ENCODE data around the gene CNTROB. TPM values are rescaled to one million over a fixed set of nuclear protein-coding genes. Genes with fewer than 3 reads are reported as not detected.

Gene CNTROB
- total and polyA plus RNA-seq, 2 donors (not counting 1 experiment from before 2014, with no cell fraction given): 23.1 to 34.8 TPM

DNA sequence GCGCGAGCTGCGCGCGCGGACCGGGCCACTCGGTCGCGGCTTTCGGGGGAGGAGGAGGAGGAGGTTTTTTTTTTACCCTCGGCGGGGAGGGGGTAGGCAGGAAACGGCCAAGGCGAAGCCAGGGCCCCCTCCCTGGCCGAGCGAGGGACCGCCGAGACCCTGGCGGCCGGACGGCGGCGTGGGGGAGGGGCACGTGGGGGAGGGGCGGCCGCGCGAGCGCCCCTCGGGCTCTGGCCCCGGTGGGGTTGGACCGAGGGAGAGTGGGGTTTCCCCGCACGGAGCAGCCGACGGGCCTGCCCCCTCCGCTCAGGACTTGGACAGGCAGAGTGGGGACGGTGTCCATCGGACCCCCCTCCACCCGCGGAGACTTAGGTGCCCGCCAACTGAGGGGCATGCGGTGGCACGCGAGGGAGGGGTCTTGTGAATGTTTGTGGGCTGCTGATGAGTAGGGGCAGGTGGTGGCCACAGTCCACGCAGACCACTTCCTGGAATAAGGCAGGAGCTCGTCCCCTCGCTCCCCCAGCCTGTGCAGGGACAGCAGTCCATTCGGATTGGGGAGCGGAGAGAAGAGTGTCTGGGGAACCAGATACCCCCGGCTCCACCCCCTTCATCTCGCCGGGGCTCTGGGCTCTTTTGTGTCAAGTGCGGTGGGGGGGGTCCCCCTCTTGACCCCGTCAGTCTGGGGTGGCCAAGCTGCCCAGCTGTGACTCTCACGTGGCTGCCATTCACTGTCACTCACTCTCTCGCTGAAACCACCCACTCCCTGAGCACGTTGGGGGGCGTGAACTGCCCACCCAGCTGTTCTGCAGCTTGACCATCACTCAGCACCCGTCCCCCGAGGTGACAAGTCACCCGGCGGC, 46.4 kb upstream of the CNTROB start:
- ChIA-PET POLR2A (interaction anchor here (0.7 to 1.4 kb wide), 5 partner anchors 29 to 52 kb away, joined by 3 to 8 read pairs (median 4); partner anchors contain the start of genes NAA38 and RNF227), CTCF (interaction anchor here (0.6 to 1.4 kb wide), 8 partner anchors 17 to 171 kb away, joined by 3 to 5 read pairs (median 3); partner anchors contain the start of genes CYB5D1, NAA38 and RNF227)
- Histone ChIP-seq H3K4me2 (replicated peaks; ENCODE audit: low read depth, low read length, poor library complexity, severe bottlenecking) (peak overlapping the region; percentile 86), H3K9ac (ENCODE audit: low read length) (peak overlapping the region; percentile 68), H3K27me3 (replicated peaks in 1 of 4; ENCODE audit: control extremely low read depth in 1 of 4, control insufficient read depth in 3 of 4, insufficient read depth in 4 of 4, low read length in 3 of 4) (no peaks in the 10 kb centered on the region), H3K9me3 (ENCODE audit: control extremely low read depth in 1 of 3, control insufficient read depth in 2 of 3, insufficient read depth in 1 of 3, low read length in 2 of 3) (no peaks in the 10 kb centered on the region), H3K4me1 (ENCODE audit: control insufficient read depth in 2 of 2, insufficient read depth in 2 of 2, low read length in 2 of 2) (peaks cover 32 to 47% of the 10 kb centered on the region in 2 donors), H3K27ac (ENCODE audit: low read length in 2 of 2) (peak overlapping the region; percentile 46 to 68), H4K20me1 (ENCODE audit: control insufficient read depth, insufficient read depth, low read length, poor library complexity, severe bottlenecking) (no peaks in the 10 kb centered on the region), H3K4me3 (ENCODE audit: control extremely low read depth in 1 of 5, extremely low read depth in 1 of 5, insufficient read depth in 1 of 5, low read depth in 2 of 5, low read length in 4 of 5) (peak overlapping the region; percentile 63 to 81 (median 72)), H3K79me2 (ENCODE audit: control insufficient read depth, insufficient read depth, low read length) (peaks cover 14% of the 10 kb centered on the region), H3K36me3 (replicated peaks in 1 of 2; ENCODE audit: control extremely low read depth in 1 of 2, control insufficient read depth in 1 of 2, extremely low read depth in 1 of 2, insufficient read depth in 2 of 2, low read length in 1 of 2) (peaks cover 0 to 2% of the 10 kb centered on the region in 2 experiments), H2AFZ (ENCODE audit: insufficient read depth, low read depth, low read length, poor library complexity, severe bottlenecking) (peak overlapping the region; percentile 69)
- H3K9me3 Mint-ChIP-seq (ENCODE audit: insufficient read depth): no peaks in the 10 kb centered on the region
- peak; percentile 25 for ATAC-seq (ENCODE audit: low read depth)
- peak; percentile 64 for DNase-seq
- H3K27ac Mint-ChIP-seq: no peak overlapping the region
- intact Hi-C loops (cut with micrococcal nuclease): loop anchor here (10.0 kb wide), 1 partner anchor 141 kb away; no protein-coding TSS in a partner anchor
- WGBS (ENCODE audit: insufficient coverage): 1% methylated on average over 47 of the region's 64 CpGs
- H3K4me3 Mint-ChIP-seq: no peak overlapping the region
- no peak for TF ChIP-seq EZH2 (IDR thresholded peaks at IDR 0.05; ENCODE audit: borderline replicate concordance, insufficient read depth, low read depth, low read length, poor library complexity, severe bottlenecking)
- TF ChIP-seq, protein P1, sequence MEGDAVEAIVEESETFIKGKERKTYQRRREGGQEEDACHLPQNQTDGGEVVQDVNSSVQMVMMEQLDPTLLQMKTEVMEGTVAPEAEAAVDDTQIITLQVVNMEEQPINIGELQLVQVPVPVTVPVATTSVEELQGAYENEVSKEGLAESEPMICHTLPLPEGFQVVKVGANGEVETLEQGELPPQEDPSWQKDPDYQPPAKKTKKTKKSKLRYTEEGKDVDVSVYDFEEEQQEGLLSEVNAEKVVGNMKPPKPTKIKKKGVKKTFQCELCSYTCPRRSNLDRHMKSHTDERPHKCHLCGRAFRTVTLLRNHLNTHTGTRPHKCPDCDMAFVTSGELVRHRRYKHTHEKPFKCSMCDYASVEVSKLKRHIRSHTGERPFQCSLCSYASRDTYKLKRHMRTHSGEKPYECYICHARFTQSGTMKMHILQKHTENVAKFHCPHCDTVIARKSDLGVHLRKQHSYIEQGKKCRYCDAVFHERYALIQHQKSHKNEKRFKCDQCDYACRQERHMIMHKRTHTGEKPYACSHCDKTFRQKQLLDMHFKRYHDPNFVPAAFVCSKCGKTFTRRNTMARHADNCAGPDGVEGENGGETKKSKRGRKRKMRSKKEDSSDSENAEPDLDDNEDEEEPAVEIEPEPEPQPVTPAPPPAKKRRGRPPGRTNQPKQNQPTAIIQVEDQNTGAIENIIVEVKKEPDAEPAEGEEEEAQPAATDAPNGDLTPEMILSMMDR (IDR thresholded peaks at IDR 0.05): no peak
- H3K4me1 Mint-ChIP-seq: peaks cover 3% of the 10 kb centered on the region
- H3K27me3 Mint-ChIP-seq: no peaks in the 10 kb centered on the region
